GM23338 (cell line): ENCODE results near the gene GFRA1. TPM values are rescaled to one million over a fixed set of nuclear protein-coding genes. Genes with fewer than 3 reads are reported as not detected.

Source experiments
- ATAC-seq: fragments of 200-7000 bp; cut with Tn5 transposase; 3 replicates; pipeline ENCODE4 v1.9.1; 2020
- DNase-seq: peaks from one replicate; pipeline ENCODE4 v3.0.0-alpha.2; 2015; ENCODE audit warnings: low spot score
- H2AFZ ChIP-seq: fragments of 200-600 bp; sonication (generic); 2 replicates; pipeline ENCODE4 v1.8.0; 2016; ENCODE audit warnings: antibody characterized with exemption, mild to moderate bottlenecking, moderate library complexity
- H3F3A ChIP-seq: fragments of 200-600 bp; sonication (generic); replicated peaks from 2 replicates; pipeline ENCODE4 v1.8.0; 2017; ENCODE audit warnings: antibody characterized with exemption, mixed run types, low read depth
- H3K27ac ChIP-seq: fragments of 200-600 bp; sonication (generic); 2 replicates; pipeline ENCODE4 v1.6.1; 2016; ENCODE audit warnings: low read depth
- H3K27me3 ChIP-seq: fragments of 200-600 bp; sonication (generic); 2 replicates; pipeline ENCODE4 v1.8.0; 2016; ENCODE audit warnings: mild to moderate bottlenecking, mixed run types, moderate library complexity; ENCODE audit not compliant: insufficient read depth
- H3K36me3 ChIP-seq: fragments of 200-600 bp; sonication (generic); 2 replicates; pipeline ENCODE4 v1.8.0; 2016; ENCODE audit warnings: mild to moderate bottlenecking; ENCODE audit not compliant: insufficient read depth
- H3K4me1 ChIP-seq: fragments of 200-600 bp; sonication (generic); 2 replicates; pipeline ENCODE4 v1.8.0; 2016; ENCODE audit warnings: mild to moderate bottlenecking, moderate library complexity; ENCODE audit not compliant: insufficient read depth
- H3K4me2 ChIP-seq: fragments of 200-600 bp; sonication (generic); 2 replicates; pipeline ENCODE4 v1.7.1; 2017; ENCODE audit warnings: mixed run types
- H3K4me3 ChIP-seq: fragments of 200-600 bp; sonication (generic); 2 replicates; pipeline ENCODE4 v1.6.1; 2016; ENCODE audit warnings: mixed run types
- H3K79me2 ChIP-seq: fragments of 200-600 bp; sonication (generic); replicated peaks from 2 replicates; pipeline ENCODE4 v1.8.0; 2017; ENCODE audit warnings: mild to moderate bottlenecking; ENCODE audit not compliant: insufficient read depth
- H3K9me2 ChIP-seq: fragments of 200-600 bp; sonication (generic); 2 replicates; pipeline ENCODE4 v1.8.0; 2017; ENCODE audit not compliant: insufficient read depth
- H4K20me1 ChIP-seq: fragments of 200-600 bp; sonication (generic); replicated peaks from 2 replicates; pipeline ENCODE4 v1.8.0; 2017; ENCODE audit warnings: mild to moderate bottlenecking; ENCODE audit not compliant: insufficient read depth
- H3K27ac Mint-ChIP-seq: 2 replicates; pipeline ENCODE4 v1.8.0; 2020; ENCODE audit warnings: inconsistent platforms, mild to moderate bottlenecking, moderate library complexity, mixed read lengths
- H3K27me3 Mint-ChIP-seq: 3 replicates; pipeline ENCODE4 v1.8.0; 2022; ENCODE audit warnings: low read depth, mild to moderate bottlenecking, moderate library complexity, mixed read lengths, inconsistent platforms; ENCODE audit not compliant: insufficient read depth, poor library complexity
- H3K36me3 Mint-ChIP-seq: 3 replicates; pipeline ENCODE4 v1.8.0; 2021; ENCODE audit warnings: low read depth, mild to moderate bottlenecking, inconsistent platforms, moderate library complexity, mixed read lengths
- H3K4me1 Mint-ChIP-seq: 3 replicates; pipeline ENCODE4 v1.8.0; 2020; ENCODE audit warnings: mild to moderate bottlenecking, inconsistent platforms, mixed read lengths
- H3K4me3 Mint-ChIP-seq: 3 replicates; pipeline ENCODE4 v1.8.0; 2021; ENCODE audit warnings: moderate library complexity, mild to moderate bottlenecking, inconsistent platforms, mixed read lengths
- H3K9me3 Mint-ChIP-seq: 3 replicates; pipeline ENCODE4 v1.8.0; 2020; ENCODE audit warnings: moderate library complexity, mild to moderate bottlenecking, inconsistent platforms, mixed read lengths
- CREB1 ChIP-seq: fragments of 250-450 bp; sonication (Bioruptor Pico); IDR thresholded peaks from 2 replicates; pipeline ENCODE4 v1.5.0; 2020; ENCODE audit warnings: low read depth, mild to moderate bottlenecking, moderate library complexity
- CTCF ChIP-seq, 2 experiments: fragments of 200-600 bp in 1 of 2; sonication (generic) in 1 of 2; conservative IDR thresholded peaks; 2 replicates each; pipeline versions ENCODE4 v1.5.1 to v1.6.1; 2016 to 2017; ENCODE audit warnings: antibody characterized with exemption in 2 of 2, low read depth in 2 of 2, mild to moderate bottlenecking in 2 of 2, moderate library complexity in 1 of 2
- ETS1 ChIP-seq: IDR thresholded peaks from 2 replicates; pipeline ENCODE4 v1.6.1; 2016; ENCODE audit warnings: antibody characterized with exemption
- EZH2 ChIP-seq: fragments of 200-600 bp; sonication (generic); IDR thresholded peaks from one replicate; pipeline ENCODE4 v1.8.0; 2017; ENCODE audit warnings: antibody characterized with exemption, mild to moderate bottlenecking, low read depth; ENCODE audit not compliant: unreplicated experiment
- EZH2phosphoT487 ChIP-seq: fragments of 200-600 bp; sonication (generic); IDR thresholded peaks from one replicate; pipeline ENCODE4 v1.8.1; 2018; ENCODE audit warnings: antibody characterized with exemption; ENCODE audit not compliant: unreplicated experiment
- JUNB ChIP-seq: IDR thresholded peaks from one replicate; pipeline ENCODE4 v1.6.1; 2016; ENCODE audit warnings: antibody characterized with exemption; ENCODE audit not compliant: unreplicated experiment
- NANOG ChIP-seq: IDR thresholded peaks from 2 replicates; pipeline ENCODE4 v1.6.1; 2016; ENCODE audit warnings: antibody characterized with exemption, borderline replicate concordance
- POLR2AphosphoS5 ChIP-seq: IDR thresholded peaks from 2 replicates; pipeline ENCODE4 v1.6.1; 2016; ENCODE audit warnings: antibody characterized with exemption, low read depth
- REST ChIP-seq: IDR thresholded peaks from one replicate; pipeline ENCODE4 v1.6.1; 2018; ENCODE audit warnings: antibody characterized with exemption; ENCODE audit not compliant: unreplicated experiment
- STAT1 ChIP-seq: IDR thresholded peaks from one replicate; pipeline ENCODE4 v1.6.1; 2016; ENCODE audit warnings: antibody characterized with exemption; ENCODE audit not compliant: unreplicated experiment
- ZNF114 ChIP-seq: fragments of 250-450 bp; sonication (Bioruptor Pico); IDR thresholded peaks from 2 replicates; pipeline ENCODE4 v1.5.0; 2020; ENCODE audit warnings: mild to moderate bottlenecking, moderate library complexity
- ZNF331 ChIP-seq: fragments of 250-450 bp; sonication (Bioruptor Pico); IDR thresholded peaks from 2 replicates; pipeline ENCODE4 v1.5.0; 2020; ENCODE audit warnings: low read depth, mild to moderate bottlenecking, moderate library complexity
- ZNF462 ChIP-seq: fragments of 250-450 bp; sonication (Bioruptor Pico); IDR thresholded peaks from 2 replicates; pipeline ENCODE4 v1.5.0; 2020; ENCODE audit warnings: mild to moderate bottlenecking, moderate library complexity
- polyA plus RNA-seq: library from polyadenylated mRNA; unstranded; fragments of >200 nt; fragmentation: Nextera tagmentation; extraction: Ambion mirVana; gene quantifications from 2 replicates; pipeline ENCODE4 v1.2.1, GENCODE V29; 2016
- total RNA-seq: library from RNA; depleted of rRNA; stranded (reverse); fragments of >200 nt; shearing (Covaris generic); gene quantifications from 2 replicates; pipeline ENCODE4 v1.2.3, GENCODE V29; 2014

Gene GFRA1
- total and polyA plus RNA-seq, 2 experiments from 2014 or later = 1.4 to 2.8 TPM

- Histone ChIP-seq H2AFZ (no peak overlapping the region), H3K27ac (no peak overlapping the region), H4K20me1 (no peaks in the 10 kb centered on the region; the same call in 1 of the 2 replicates), H3K36me3 (0 out of 2 replicates have a peak, but pooled peaks cover 2% of the 10 kb centered on the region), H3K4me1 (no peaks in the 10 kb centered on the region), H3K4me2 (no peak overlapping the region), H3K27me3 (no peaks in the 10 kb centered on the region), H3K79me2 (no peaks in the 10 kb centered on the region), H3K9me2 (no peaks in the 10 kb centered on the region; the same call in 1 of the 2 replicates), H3F3A (no peaks in the 10 kb centered on the region), H3K4me3 (no peak overlapping the region)
- H3K27ac Mint-ChIP-seq = no peak overlapping the region
- H3K9me3 Mint-ChIP-seq = peaks cover 7% of the 10 kb centered on the region
- no peaks in the 10 kb centered on the region for H3K27me3 Mint-ChIP-seq
- no peak overlapping the region for H3K4me3 Mint-ChIP-seq
- DNase-seq (no peak), ATAC-seq (no peak)
- no peaks in the 10 kb centered on the region for H3K4me1 Mint-ChIP-seq
- TF ChIP-seq ETS1 (no peak), REST (no peak), CREB1 (CRISPR knock-in tag) (no peak), ZNF462 (no peak), NANOG (no peak), ZNF331 (no peak), EZH2 (no peak), JUNB (no peak), STAT1 (no peak), EZH2phosphoT487 (no peak), POLR2AphosphoS5 (no peak), CTCF (conservative IDR thresholded peaks at IDR 0.05; ENCODE audit: low read depth in 2 of 2) (no peak), ZNF114 (no peak)
- no peaks in the 10 kb centered on the region; the same call in 2 of the 3 replicates for H3K36me3 Mint-ChIP-seq
Observed at GRCh38 chr10:116024271-116024878, 248.6 kb downstream of the GFRA1 start.
